Ishikawa (cell line): ENCODE results near the gene SLC25A41.

Experiments used
- CEBPB ChIP-seq: IDR thresholded peaks from 2 replicates; pipeline ENCODE4 v1.6.1; 2012
- EP300 ChIP-seq: IDR thresholded peaks from 2 replicates; pipeline ENCODE4 v1.6.1; 2012; ENCODE audit warnings: borderline replicate concordance
- FOXM1 ChIP-seq: IDR thresholded peaks from 2 replicates; pipeline ENCODE4 v1.6.1; 2012; ENCODE audit warnings: low read depth, borderline replicate concordance
- TAF1 ChIP-seq: IDR thresholded peaks from 2 replicates; pipeline ENCODE4 v1.6.1; 2012; ENCODE audit warnings: low read depth, mild to moderate bottlenecking
- TEAD4 ChIP-seq: IDR thresholded peaks from 2 replicates; pipeline ENCODE4 v1.6.1; 2012
- TF ChIP-seq, protein P1 (sequence below): IDR thresholded peaks from 2 replicates; pipeline ENCODE4 v1.6.1; 2012

DNA sequence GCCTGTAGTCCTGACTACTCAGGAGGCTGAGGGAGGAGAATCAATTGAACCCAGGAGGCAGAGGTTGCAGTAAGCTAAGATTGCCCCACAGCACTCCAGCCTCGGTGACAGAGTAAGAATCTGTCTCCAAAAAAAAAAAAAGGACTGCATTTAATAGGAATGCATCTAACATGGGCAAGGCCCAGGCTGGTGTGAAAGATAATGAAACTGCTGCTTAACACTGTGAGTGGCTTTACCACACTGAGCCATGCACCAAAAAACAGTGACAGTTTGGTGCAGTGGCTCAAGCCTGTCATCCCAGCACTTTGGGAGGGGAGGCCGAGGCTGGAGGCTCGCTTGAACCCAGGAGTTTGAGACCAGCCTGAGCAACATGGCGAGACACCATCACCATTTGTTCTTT, 49.2 kb downstream of the SLC25A41 start:
- no peak for TF ChIP-seq CEBPB
- no peak for TF ChIP-seq EP300
- TF ChIP-seq, protein P1, sequence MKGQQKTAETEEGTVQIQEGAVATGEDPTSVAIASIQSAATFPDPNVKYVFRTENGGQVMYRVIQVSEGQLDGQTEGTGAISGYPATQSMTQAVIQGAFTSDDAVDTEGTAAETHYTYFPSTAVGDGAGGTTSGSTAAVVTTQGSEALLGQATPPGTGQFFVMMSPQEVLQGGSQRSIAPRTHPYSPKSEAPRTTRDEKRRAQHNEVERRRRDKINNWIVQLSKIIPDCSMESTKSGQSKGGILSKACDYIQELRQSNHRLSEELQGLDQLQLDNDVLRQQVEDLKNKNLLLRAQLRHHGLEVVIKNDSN, result no peak
- TF ChIP-seq TAF1, result no peak
- no peak for TF ChIP-seq TEAD4
- TF ChIP-seq FOXM1, result no peak
